IMR-90 (cell line): Measurements from ENCODE around the gene PPIAL4G. TPM values are rescaled to one million over a fixed set of nuclear protein-coding genes. Genes with fewer than 3 reads are reported as not detected.

Experiments used
- microRNA-seq, 2 experiments: library from miRNA; stranded (forward) in 1 of 2; unstranded in 1 of 2; fragments of 10-50 nt in 1 of 2; fragments of <30 nt in 1 of 2; gene quantifications in 1 of 2; microRNA quantifications in 1 of 2; one replicate each; pipeline versions ENCODE3 to v1.1.0; 2013 to 2020; ENCODE audit not compliant: insufficient read depth in 1 of 2, insufficient read length in 1 of 2, unreplicated experiment in 1 of 2
- polyA plus RNA-seq, 3 experiments: library from polyadenylated mRNA; depleted of rRNA; stranded (reverse); fragments of >200 nt; gene quantifications; 2 replicates each; pipeline ENCODE4 v1.2.3, GENCODE V29; 2012; ENCODE audit warnings: low replicate concordance in 1 of 3
- small RNA-seq, 5 experiments: library from RNA; depleted of rRNA; stranded (forward); fragments of <200 nt; gene quantifications; one replicate each; pipeline ENCODE3, GENCODE V24; 2012
- total RNA-seq: library from RNA; depleted of rRNA; stranded (reverse); fragments of >200 nt; gene quantifications from 2 replicates; pipeline ENCODE4 v1.2.3, GENCODE V29; 2012; rRNA removed

Gene PPIAL4G
- total and polyA plus RNA-seq, 2 of the 4 experiments (the other 2 are of a cell fraction), result not detected

Small RNAs within 50 kb of the gene (microRNA-seq; reads per million reads assigned to microRNA genes)
- not detected for gene RF00003 (ENCODE audit: insufficient read depth, insufficient read length)

Small RNAs within 50 kb of the gene (small RNA-seq; reads per million reads assigned to genes)
- 6.3 to 590 (median 33.6) reads per million in 5 experiments for gene RF00003

Other genes starting within 250 kb of the PPIAL4G start
- 24.7 and 43.7 TPM in 2 replicates for gene NBPF14, start 112.7 kb upstream of the PPIAL4G start, total RNA-seq
- 14.1 and 16.5 TPM in 2 replicates for gene NBPF14, start 112.7 kb upstream of the PPIAL4G start, polyA plus RNA-seq (2012; rRNA removed)